Endodermal cell (in vitro differentiated cells): ENCODE results near the gene AHDC1. TPM values are rescaled to one million over a fixed set of nuclear protein-coding genes. Genes with fewer than 3 reads are reported as not detected.

Source experiments
- DNase-seq: peaks from one replicate; pipeline ENCODE4 v3.0.0-alpha.2; 2017
- H3K27ac ChIP-seq: 2 replicates; pipeline ENCODE4 v1.5.1; 2013; ENCODE audit warnings: mild to moderate bottlenecking, low read depth, low read length, moderate library complexity
- H3K27me3 ChIP-seq: 2 replicates; pipeline ENCODE4 v1.6.1; 2013; ENCODE audit warnings: mild to moderate bottlenecking, low read length, moderate library complexity; ENCODE audit not compliant: insufficient read depth, control insufficient read depth, poor library complexity, severe bottlenecking
- H3K36me3 ChIP-seq: 2 replicates; pipeline ENCODE4 v1.7.0; 2013; ENCODE audit warnings: mild to moderate bottlenecking, low read length, moderate library complexity; ENCODE audit not compliant: control insufficient read depth, insufficient read depth
- H3K4me1 ChIP-seq: one replicate; pipeline ENCODE4 v1.7.0; 2013; ENCODE audit warnings: low read length; ENCODE audit not compliant: control insufficient read depth, insufficient read depth
- H3K4me3 ChIP-seq: 2 replicates; pipeline ENCODE4 v1.5.1; 2013; ENCODE audit warnings: mild to moderate bottlenecking, low read length, moderate library complexity
- H3K9ac ChIP-seq: 2 replicates; pipeline ENCODE4 v1.6.1; 2013; ENCODE audit warnings: mild to moderate bottlenecking, low read length, moderate library complexity; ENCODE audit not compliant: poor library complexity, severe bottlenecking; ENCODE audit errors: extremely low read depth
- H3K9me3 ChIP-seq: 2 replicates; pipeline ENCODE4 v1.6.1; 2013; ENCODE audit warnings: mild to moderate bottlenecking, low read length, moderate library complexity; ENCODE audit not compliant: control insufficient read depth
- H3K27ac Mint-ChIP-seq: 2 replicates; pipeline ENCODE4 v1.8.0; 2020; ENCODE audit warnings: mixed read lengths
- H3K27me3 Mint-ChIP-seq: 2 replicates; pipeline ENCODE4 v1.8.0; 2021; ENCODE audit warnings: mild to moderate bottlenecking, mixed read lengths; ENCODE audit not compliant: insufficient read depth
- H3K36me3 Mint-ChIP-seq: 2 replicates; pipeline ENCODE4 v1.8.0; 2020; ENCODE audit warnings: low read depth, mixed read lengths
- H3K4me1 Mint-ChIP-seq: 2 replicates; pipeline ENCODE4 v1.8.0; 2020; ENCODE audit warnings: mixed read lengths
- H3K4me3 Mint-ChIP-seq: 2 replicates; pipeline ENCODE4 v1.8.0; 2020; ENCODE audit warnings: mild to moderate bottlenecking, moderate library complexity, mixed read lengths
- H3K9me3 Mint-ChIP-seq: 2 replicates; pipeline ENCODE4 v1.8.0; 2020; ENCODE audit warnings: mild to moderate bottlenecking, mixed read lengths
- CTCF ChIP-seq: fragments of 200-600 bp; sonication (generic); conservative IDR thresholded peaks from 2 replicates; pipeline ENCODE4 v1.5.0; 2021; ENCODE audit warnings: antibody characterized with exemption, mild to moderate bottlenecking
- WGBS, 2 experiments: methylation state at CpG; one replicate each; pipeline versions ENCODE4 v1.1.5 to v1.1.7; 2013; ENCODE audit warnings: missing lambda C conversion rate in 2 of 2, mixed read lengths in 1 of 2; ENCODE audit not compliant: insufficient coverage in 1 of 2, insufficient read length in 1 of 2; 5-methylcytosine and 5-hydroxymethylcytosine counted together
- total RNA-seq, 2 donors: library from RNA; stranded (reverse); fragmentation: NEBNext Ultra II Directional in 1 of 2; extraction: Animal tissue kit (Norgen Biotek cat#: 25700) in 1 of 2; gene quantifications; 2 replicates in 1 of 2; 3 replicates in 1 of 2; pipeline ENCODE4 v1.2.1, GENCODE V29; 2021

Gene AHDC1
- total RNA-seq, 2 donors from 2014 or later: 39.3 to 41.2 TPM

- H3K9me3 ChIP-seq: no peaks in the 10 kb centered on the region
- H3K4me3 ChIP-seq: no peak overlapping the region
- Mint-ChIP-seq H3K36me3 (no peaks in the 10 kb centered on the region), H3K4me1 (peaks cover 49% of the 10 kb centered on the region), H3K27me3 (no peaks in the 10 kb centered on the region), H3K9me3 (no peaks in the 10 kb centered on the region), H3K4me3 (no peak overlapping the region), H3K27ac (no peak overlapping the region)
- peak overlapping the region; percentile 76 for H3K27ac ChIP-seq
- DNase-seq: no peak
- H3K27me3 ChIP-seq: no peaks in the 10 kb centered on the region
- H3K36me3 ChIP-seq: no peaks in the 10 kb centered on the region
- no peak overlapping the region for H3K9ac ChIP-seq
- peak; percentile 9 for TF ChIP-seq CTCF
- peaks cover 18% of the 10 kb centered on the region for H3K4me1 ChIP-seq
- WGBS, 2 experiments: 64 to 87% methylated on average over 6 to 8 of the region's 8 CpGs
Measured at GRCh38 chr1:27523337-27524020, 80.5 kb downstream of the AHDC1 start.

GRCh38 chr1:27522432-27523336, 81.3 kb downstream of the AHDC1 start:
- Histone ChIP-seq H3K36me3 (no peaks in the 10 kb centered on the region), H3K4me1 (peaks cover 16% of the 10 kb centered on the region), H3K9me3 (no peaks in the 10 kb centered on the region), H3K9ac (no peak overlapping the region), H3K27ac (peak overlapping the region; percentile 76), H3K4me3 (no peak overlapping the region), H3K27me3 (no peaks in the 10 kb centered on the region)
- Mint-ChIP-seq H3K4me1 (peaks cover 53% of the 10 kb centered on the region), H3K4me3 (no peak overlapping the region), H3K27ac (peak overlapping the region; percentile 71), H3K36me3 (no peaks in the 10 kb centered on the region), H3K27me3 (no peaks in the 10 kb centered on the region), H3K9me3 (no peaks in the 10 kb centered on the region)
- 74 to 86% methylated on average over 20 to 31 of the region's 31 CpGs for WGBS, 2 experiments
- DNase-seq: peak; percentile 85
- peak; percentile 69 for TF ChIP-seq CTCF

GRCh38 chr1:27521861-27522431, 82.0 kb downstream of the AHDC1 start:
- H3K4me3 ChIP-seq: no peak overlapping the region
- H3K27me3 Mint-ChIP-seq: no peaks in the 10 kb centered on the region
- H3K27ac Mint-ChIP-seq: no peak overlapping the region
- H3K4me1 Mint-ChIP-seq: peaks cover 53% of the 10 kb centered on the region
- peak overlapping the region; percentile 76 for H3K27ac ChIP-seq
- WGBS, 2 experiments: 92 to 97% methylated on average over 7 to 9 of the region's 9 CpGs
- H3K36me3 Mint-ChIP-seq: no peaks in the 10 kb centered on the region
- DNase-seq: no peak
- H3K4me3 Mint-ChIP-seq: no peak overlapping the region
- no peaks in the 10 kb centered on the region for H3K27me3 ChIP-seq
- peaks cover 16% of the 10 kb centered on the region for H3K4me1 ChIP-seq
- H3K36me3 ChIP-seq: no peaks in the 10 kb centered on the region
- H3K9ac ChIP-seq: no peak overlapping the region
- TF ChIP-seq CTCF: no peak
- H3K9me3 ChIP-seq: no peaks in the 10 kb centered on the region
- H3K9me3 Mint-ChIP-seq: no peaks in the 10 kb centered on the region
